HepG2 (cell line): ENCODE measurements around the gene BTRC. TPM values are rescaled to one million over a fixed set of nuclear protein-coding genes. Genes with fewer than 3 reads are reported as not detected.

Experiments
- ATAC-seq: fragments of 200-7000 bp; cut with Tn5 transposase; 3 replicates; pipeline ENCODE4 v1.9.1; 2020; ENCODE audit warnings: mild to moderate bottlenecking, moderate library complexity
- BruUV-seq: library from RNA; stranded (reverse); fragments of 400-500 nt; replicated peaks from 2 replicates; lab custom pipeline; 2021; lab: Mats Ljungman, UMichigan
- CTCF ChIA-PET: fragments of 300-600 bp; formaldehyde crosslinking; extraction: SDS; loops from one replicate; lab custom pipeline; 2021; ENCODE audit warnings: low total read pairs, inconsistent platforms, low intra/inter-chr PET ratio; lab: Yijun Ruan, JAX
- POLR2A ChIA-PET: fragments of 350-600 bp; sonication (Branson Sonifier 250); formaldehyde crosslinking; loops from one replicate; lab custom pipeline; 2020; ENCODE audit warnings: antibody characterized with exemption, inconsistent platforms; lab: Yijun Ruan, JAX
- DNase-seq: peaks from one replicate; pipeline ENCODE4 v3.0.0-alpha.2; 2015; ENCODE audit warnings: low spot score
- FAIRE-seq: peaks from 3 replicates; lab custom pipeline; 2011; peaks lifted over from hg19 to GRCh38; lab: Jason Lieb, UNC
- H2AFZ ChIP-seq: one replicate; pipeline ENCODE4 v1.6.1; 2011; ENCODE audit warnings: low read length, inconsistent platforms
- H3K27ac ChIP-seq: fragments of 300-600 bp; 3 replicates; pipeline ENCODE4 v1.8.0; 2011; ENCODE audit warnings: mixed run types, mild to moderate bottlenecking, mixed read lengths, low read length, inconsistent platforms; ENCODE audit not compliant: insufficient read depth; ENCODE audit errors: extremely low read length
- H3K27me3 ChIP-seq, 2 experiments: fragments of 200-600 bp in 1 of 2; 2 replicates in 1 of 2; 3 replicates in 1 of 2; pipeline versions ENCODE4 v1.6.0 to v1.8.0; 2011; ENCODE audit warnings: low read length in 2 of 2, mild to moderate bottlenecking in 2 of 2, moderate library complexity in 2 of 2, inconsistent platforms in 1 of 2; ENCODE audit not compliant: insufficient read depth in 2 of 2, control insufficient read depth in 1 of 2
- H3K36me3 ChIP-seq, 2 experiments: fragments of 200-600 bp in 1 of 2; replicated peaks in 1 of 2; 2 replicates in 1 of 2; 3 replicates in 1 of 2; pipeline versions ENCODE4 v1.5.1 to v1.8.0; 2011; ENCODE audit warnings: low read length in 2 of 2, inconsistent platforms in 1 of 2; ENCODE audit not compliant: insufficient read depth in 2 of 2, control insufficient read depth in 1 of 2
- H3K4me1 ChIP-seq: 2 replicates; pipeline ENCODE4 v1.5.1; 2012; ENCODE audit warnings: low read length, inconsistent platforms; ENCODE audit not compliant: insufficient read depth
- H3K4me2 ChIP-seq: 2 replicates; pipeline ENCODE4 v1.6.0; 2011; ENCODE audit warnings: low read depth, low read length, inconsistent platforms
- H3K4me3 ChIP-seq, 3 experiments: fragments of 200-600 bp in 1 of 3; sonication (generic), shearing (Covaris generic) in 1 of 3; replicated peaks in 1 of 3; 2 replicates each; pipeline ENCODE4 v1.5.1; 2011 to 2016; ENCODE audit warnings: low read length in 3 of 3, inconsistent platforms in 2 of 3, low read depth in 2 of 3, mild to moderate bottlenecking in 2 of 3, control low read depth in 1 of 3, mixed read lengths in 1 of 3; ENCODE audit not compliant: insufficient read depth in 1 of 3
- H3K79me2 ChIP-seq: one replicate; pipeline ENCODE4 v1.6.1; 2011; ENCODE audit warnings: low read length, inconsistent platforms; ENCODE audit not compliant: insufficient read depth
- H3K9ac ChIP-seq: 2 replicates; pipeline ENCODE4 v1.6.0; 2011; ENCODE audit warnings: mild to moderate bottlenecking, low read depth, low read length, inconsistent platforms; ENCODE audit not compliant: insufficient read depth
- H3K9me3 ChIP-seq: 2 replicates; pipeline ENCODE4 v1.5.1; 2012; ENCODE audit warnings: mild to moderate bottlenecking, low read length
- H4K20me1 ChIP-seq: 2 replicates; pipeline ENCODE4 v1.6.0; 2011; ENCODE audit warnings: inconsistent platforms, mild to moderate bottlenecking, low read length, moderate library complexity; ENCODE audit not compliant: insufficient read depth
- ATF5 ChIP-seq: sonication (generic); formaldehyde crosslinking; IDR thresholded peaks from 2 replicates; pipeline ENCODE4 v1.4.0; 2020; ENCODE audit warnings: mild to moderate bottlenecking, low read depth, missing genetic modification reagents
- GLMP ChIP-seq: sonication (generic); formaldehyde crosslinking; IDR thresholded peaks from 2 replicates; pipeline ENCODE4 v1.9.0; 2021; ENCODE audit warnings: missing genetic modification reagents, mild to moderate bottlenecking, borderline replicate concordance
- KAT2B ChIP-seq: fragments of 150-350 bp; IDR thresholded peaks from 2 replicates; pipeline ENCODE4 v1.6.1; 2014; ENCODE audit warnings: low read depth, low read length, borderline replicate concordance
- MIER3 ChIP-seq: IDR thresholded peaks from 2 replicates; pipeline ENCODE4 v1.6.1; 2016; ENCODE audit warnings: missing compliant biosample characterization, borderline replicate concordance
- MIXL1 ChIP-seq: IDR thresholded peaks from 2 replicates; pipeline ENCODE4 v1.6.1; 2016
- NFKB2 ChIP-seq: sonication (generic); formaldehyde crosslinking; IDR thresholded peaks from 2 replicates; pipeline ENCODE4 v1.4.0; 2020; ENCODE audit warnings: missing genetic modification reagents, borderline replicate concordance
- NR2F1 ChIP-seq, 2 experiments: fragments of 450-650 bp in 1 of 2; formaldehyde crosslinking in 1 of 2; IDR thresholded peaks; 2 replicates each; pipeline versions ENCODE4 v1.5.0 to v1.6.1; 2016 to 2020; ENCODE audit warnings: mild to moderate bottlenecking in 1 of 2, missing compliant biosample characterization in 1 of 2, missing genetic modification reagents in 1 of 2, moderate library complexity in 1 of 2
- PAF1 ChIP-seq: IDR thresholded peaks from 2 replicates; pipeline ENCODE4 v1.6.1; 2016; ENCODE audit warnings: missing genetic modification reagents, missing compliant biosample characterization
- PATZ1 ChIP-seq: sonication (generic); formaldehyde crosslinking; IDR thresholded peaks from 2 replicates; pipeline ENCODE4 v1.4.0; 2020; ENCODE audit warnings: missing genetic modification reagents
- POLR2G ChIP-seq: fragments of 200-400 bp; formaldehyde crosslinking; IDR thresholded peaks from 2 replicates; pipeline ENCODE4 v1.6.1; 2018; ENCODE audit warnings: mild to moderate bottlenecking, low read depth, low read length, moderate library complexity
- SIN3A ChIP-seq: IDR thresholded peaks from 2 replicates; pipeline ENCODE4 v1.6.1; 2011; ENCODE audit warnings: low read depth, mild to moderate bottlenecking, control low read depth, low read length, borderline replicate concordance
- SRY ChIP-seq: sonication (generic); formaldehyde crosslinking; IDR thresholded peaks from 2 replicates; pipeline ENCODE4 v1.8.0; 2022; ENCODE audit warnings: mild to moderate bottlenecking, missing genetic modification reagents
- ZNF276 ChIP-seq: sonication (generic); formaldehyde crosslinking; IDR thresholded peaks from 2 replicates; pipeline ENCODE4 v1.4.0; 2020; ENCODE audit warnings: mild to moderate bottlenecking, low read depth, missing genetic modification reagents
- ZNF383 ChIP-seq: sonication (generic); formaldehyde crosslinking; IDR thresholded peaks from 2 replicates; pipeline ENCODE4 v1.4.0; 2020; ENCODE audit warnings: missing genetic modification reagents, mild to moderate bottlenecking, borderline replicate concordance
- ZNF543 ChIP-seq: sonication (generic); formaldehyde crosslinking; IDR thresholded peaks from 2 replicates; pipeline ENCODE4 v1.4.0; 2020; ENCODE audit warnings: mild to moderate bottlenecking, missing genetic modification reagents
- ZNF570 ChIP-seq: sonication (generic); formaldehyde crosslinking; IDR thresholded peaks from 2 replicates; pipeline ENCODE4 v1.4.0; 2020; ENCODE audit warnings: mild to moderate bottlenecking, missing genetic modification reagents, borderline replicate concordance
- ZNF761 ChIP-seq: sonication (generic); formaldehyde crosslinking; conservative IDR thresholded peaks from 2 replicates; pipeline ENCODE4 v1.4.0; 2020; ENCODE audit warnings: mild to moderate bottlenecking, missing genetic modification reagents
- ZNF780A ChIP-seq: sonication (generic); formaldehyde crosslinking; IDR thresholded peaks from 2 replicates; pipeline ENCODE4 v1.8.0; 2022; ENCODE audit warnings: mild to moderate bottlenecking, missing genetic modification reagents, moderate library complexity
- WGBS: methylation state at CpG from one replicate; pipeline ENCODE4 v1.1.6; 2017; ENCODE audit warnings: low lambda C conversion rate; 5-methylcytosine and 5-hydroxymethylcytosine counted together
- in situ Hi-C: cut with HindIII; loops from 2 replicates; pipeline ENCODE4 v1.10.0; 2017; ENCODE audit warnings: low pct_unique_long_range_greater_than_20kb; ENCODE audit not compliant: extremely low pct_ligation_motif_present
- intact Hi-C: fragments of 100-400 bp; cut with micrococcal nuclease; formaldehyde crosslinking; loops from one replicate; pipeline ENCODE4 v1.10.0; 2022; ENCODE audit not compliant: unreplicated experiment
- polyA plus RNA-seq, 8 experiments: library from polyadenylated mRNA; depleted of rRNA in 3 of 8; stranded (reverse) in 7 of 8; unstranded in 1 of 8; fragments of >200 nt; fragmentation: Illumina TruSeq in 4 of 8; extraction: Trizol in 4 of 8; gene quantifications; 2 replicates each; pipeline versions ENCODE4 v1.2.1 to v1.2.3, GENCODE V29; 2011 to 2016; ENCODE audit warnings: low read depth in 4 of 8, missing spikeins in 1 of 8, mixed read lengths in 1 of 8; ENCODE audit not compliant: insufficient read depth in 1 of 8
- total RNA-seq, 5 experiments: library from RNA; depleted of rRNA; stranded (reverse); fragments of >200 nt; fragmentation: Illumina TruSeq; extraction: Trizol; gene quantifications; 2 replicates each; pipeline ENCODE4 v1.2.3, GENCODE V29; 2016; ENCODE audit warnings: low read depth in 1 of 5

The BTRC gene
- total and polyA plus RNA-seq, 2 of the 13 experiments (the other 11 are each of a cell fraction or from before 2014, with no cell fraction given): 12.0 to 14.4 TPM

GRCh38 chr10:101346177-101346576, 7.8 kb upstream of the BTRC start:
- H4K20me1 ChIP-seq: no peaks in the 10 kb centered on the region
- no peaks in the 10 kb centered on the region for H3K36me3 ChIP-seq
- CTCF ChIA-PET: no interaction called here
- no peak overlapping the region for H3K27ac ChIP-seq
- no peak overlapping the region for H3K4me2 ChIP-seq
- in situ Hi-C loops: no loop called here
- H3K4me1 ChIP-seq: peaks cover 10% of the 10 kb centered on the region; the same call in 1 of the 2 replicates
- H3K9me3 ChIP-seq: no peaks in the 10 kb centered on the region
- no TSS peak for BruUV-seq
- no peak overlapping the region for H3K4me3 ChIP-seq
- ATAC-seq (no peak), FAIRE-seq (no peak), DNase-seq (no peak)
- no peak overlapping the region for H3K9ac ChIP-seq
- intact Hi-C loops: no loop called here
- H3K27me3 ChIP-seq: peaks cover 0 to 6% of the 10 kb centered on the region in 2 experiments; a peak in 3 of 5 replicates
- H3K79me2 ChIP-seq: no peaks in the 10 kb centered on the region
- TF ChIP-seq PAF1 (CRISPR knock-in tag) (no peak), MIXL1 (CRISPR knock-in tag) (no peak), NFKB2 (CRISPR knock-in tag) (no peak), SIN3A (no peak), ZNF543 (CRISPR knock-in tag) (no peak), ATF5 (CRISPR knock-in tag) (no peak), ZNF570 (CRISPR knock-in tag) (no peak), ZNF761 (CRISPR knock-in tag) (no peak), NR2F1 (CRISPR knock-in tag; IDR thresholded peaks at IDR 0.05) (no peak), PATZ1 (CRISPR knock-in tag) (no peak), KAT2B (no peak), GLMP (CRISPR knock-in tag) (no peak), ZNF276 (no peak), POLR2G (no peak), SRY (CRISPR knock-in tag) (no peak), MIER3 (CRISPR knock-in tag) (no peak), ZNF780A (CRISPR knock-in tag) (no peak), ZNF383 (no peak)
- no peak overlapping the region for H2AFZ ChIP-seq
- POLR2A ChIA-PET: no interaction called here
- 39% methylated on average over 3 of the region's 3 CpGs for WGBS
